Measurements from ENCODE around the gene TP53I13.
A peak's percentile ranks its signal among the peaks of the same experiment; 100 is the strongest.

TP53I13 gene

GRCh38 chr17:29567304-29567553 is 1.3 kb upstream of the TP53I13 start:
- no peak for DNase-seq (ENCODE audit: low read depth in 2 of 2)

GRCh38 chr17:29567554-29568330 is 759 bp upstream of the TP53I13 start:
- peak; percentile 53 to 71 for DNase-seq (ENCODE audit: low read depth in 2 of 2)

- no peak for DNase-seq (ENCODE audit: low read depth in 2 of 2)
These were observed 897 bp downstream of the TP53I13 start for GRCh38 chr17:29569245-29569950.

- DNase-seq (ENCODE audit: low read depth in 2 of 2): no peak
These were observed 2.0 kb downstream of the TP53I13 start for GRCh38 chr17:29570521-29570920.

GRCh38 chr17:29571486-29571882 is 3.0 kb downstream of the TP53I13 start:
- DNase-seq (ENCODE audit: low read depth in 2 of 2): no peak

GRCh38 chr17:29571883-29572681 is 3.6 kb downstream of the TP53I13 start:
- DNase-seq (ENCODE audit: low read depth in 2 of 2): no peak

- DNase-seq (ENCODE audit: low read depth in 2 of 2): peak in 1 of 2 donors; percentile 70
These were observed 4.4 kb downstream of the TP53I13 start for GRCh38 chr17:29572691-29573557.

- DNase-seq (ENCODE audit: low read depth in 2 of 2): no peak
These were observed 5.0 kb downstream of the TP53I13 start for GRCh38 chr17:29573558-29573869.

- DNase-seq (ENCODE audit: low read depth in 2 of 2): no peak
These were observed 5.6 kb downstream of the TP53I13 start for GRCh38 chr17:29573871-29574731.

GRCh38 chr17:29574732-29575510 is 6.4 kb downstream of the TP53I13 start:
- no peak for DNase-seq (ENCODE audit: low read depth in 2 of 2)

- DNase-seq (ENCODE audit: low read depth in 2 of 2): no peak
These were observed 7.2 kb downstream of the TP53I13 start for GRCh38 chr17:29575511-29576213.

- no peak for DNase-seq (ENCODE audit: low read depth in 2 of 2)
These were observed 7.9 kb downstream of the TP53I13 start for GRCh38 chr17:29576214-29577000.

GRCh38 chr17:29577001-29577370 is 8.5 kb downstream of the TP53I13 start:
- DNase-seq (ENCODE audit: low read depth in 2 of 2): no peak

GRCh38 chr17:29577385-29578211 is 9.1 kb downstream of the TP53I13 start:
- DNase-seq (ENCODE audit: low read depth in 2 of 2): no peak

GRCh38 chr17:29578626-29579485 is 10.4 kb downstream of the TP53I13 start:
- DNase-seq (ENCODE audit: low read depth in 2 of 2): no peak

- peak; percentile 82 to 85 for DNase-seq (ENCODE audit: low read depth in 2 of 2)
These were observed 11.6 kb downstream of the TP53I13 start for GRCh38 chr17:29579866-29580771.
